Cardiac fibroblast (primary cell): ENCODE measurements around the gene RPS23.

Source experiments
- DNase-seq, 2 donors: peaks; one replicate each; pipeline versions ENCODE4 v3.0.0 to v3.0.0-alpha.2; 2010; ENCODE audit warnings: low read depth in 2 of 2
- H3K4me3 ChIP-seq, 2 donors: replicated peaks in 1 of 2; 1 replicate in 1 of 2; 2 replicates in 1 of 2; pipeline ENCODE4 v1.5.1; 2011; ENCODE audit warnings: low read depth in 2 of 2, low read length in 2 of 2, mild to moderate bottlenecking in 2 of 2, moderate library complexity in 1 of 2
- TF ChIP-seq, protein P1 (sequence below): IDR thresholded peaks from one replicate; pipeline ENCODE4 v1.5.1; 2011; ENCODE audit warnings: low read depth, mild to moderate bottlenecking, low read length, inconsistent platforms

Gene RPS23

DNA sequence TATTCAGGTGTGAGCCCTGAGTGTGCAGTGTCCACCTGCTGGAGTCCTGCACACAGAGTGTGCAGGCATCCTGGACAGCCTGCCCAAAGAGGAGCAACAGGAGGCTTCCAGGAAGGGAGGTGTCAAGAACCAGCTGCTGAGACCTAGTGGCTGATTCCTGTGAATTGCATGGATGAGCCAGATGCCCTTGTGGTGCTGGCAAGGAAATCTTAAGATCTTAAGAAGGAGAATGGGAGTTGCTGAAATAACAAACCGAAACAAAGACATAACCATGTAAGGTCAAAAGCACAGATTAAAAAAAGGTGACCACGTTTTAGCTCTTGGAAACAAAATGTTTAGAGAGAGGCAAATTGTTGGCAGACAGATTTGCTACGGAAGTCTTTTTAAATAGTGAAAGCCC is 29.3 kb upstream of the RPS23 start:
- TF ChIP-seq, protein P1, sequence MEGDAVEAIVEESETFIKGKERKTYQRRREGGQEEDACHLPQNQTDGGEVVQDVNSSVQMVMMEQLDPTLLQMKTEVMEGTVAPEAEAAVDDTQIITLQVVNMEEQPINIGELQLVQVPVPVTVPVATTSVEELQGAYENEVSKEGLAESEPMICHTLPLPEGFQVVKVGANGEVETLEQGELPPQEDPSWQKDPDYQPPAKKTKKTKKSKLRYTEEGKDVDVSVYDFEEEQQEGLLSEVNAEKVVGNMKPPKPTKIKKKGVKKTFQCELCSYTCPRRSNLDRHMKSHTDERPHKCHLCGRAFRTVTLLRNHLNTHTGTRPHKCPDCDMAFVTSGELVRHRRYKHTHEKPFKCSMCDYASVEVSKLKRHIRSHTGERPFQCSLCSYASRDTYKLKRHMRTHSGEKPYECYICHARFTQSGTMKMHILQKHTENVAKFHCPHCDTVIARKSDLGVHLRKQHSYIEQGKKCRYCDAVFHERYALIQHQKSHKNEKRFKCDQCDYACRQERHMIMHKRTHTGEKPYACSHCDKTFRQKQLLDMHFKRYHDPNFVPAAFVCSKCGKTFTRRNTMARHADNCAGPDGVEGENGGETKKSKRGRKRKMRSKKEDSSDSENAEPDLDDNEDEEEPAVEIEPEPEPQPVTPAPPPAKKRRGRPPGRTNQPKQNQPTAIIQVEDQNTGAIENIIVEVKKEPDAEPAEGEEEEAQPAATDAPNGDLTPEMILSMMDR = no peak
- H3K4me3 ChIP-seq = no peak overlapping the region
- peak in 1 of 2 donors; percentile 27 for DNase-seq

DNA sequence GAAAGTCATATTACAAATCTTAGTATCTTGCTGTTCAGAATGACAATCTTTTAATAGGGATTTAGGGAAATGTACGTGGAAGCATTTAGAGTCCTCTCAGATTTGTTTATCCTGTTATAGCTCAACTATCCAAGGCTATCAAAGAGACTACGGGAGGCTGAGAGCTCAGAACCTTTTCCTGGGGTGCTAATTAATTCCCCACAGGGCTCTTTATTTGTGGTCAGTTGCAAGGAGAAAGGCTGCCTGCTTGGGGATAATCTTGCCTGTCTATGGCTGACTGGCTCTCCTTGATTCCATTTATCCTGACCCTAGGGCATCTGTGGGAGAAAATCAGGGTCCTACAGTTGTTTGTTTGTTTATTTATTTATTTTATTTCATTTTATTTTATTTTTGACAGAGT is 28.0 kb upstream of the RPS23 start:
- TF ChIP-seq, protein P1 = no peak
- DNase-seq = no peak
- no peak overlapping the region for H3K4me3 ChIP-seq

DNA sequence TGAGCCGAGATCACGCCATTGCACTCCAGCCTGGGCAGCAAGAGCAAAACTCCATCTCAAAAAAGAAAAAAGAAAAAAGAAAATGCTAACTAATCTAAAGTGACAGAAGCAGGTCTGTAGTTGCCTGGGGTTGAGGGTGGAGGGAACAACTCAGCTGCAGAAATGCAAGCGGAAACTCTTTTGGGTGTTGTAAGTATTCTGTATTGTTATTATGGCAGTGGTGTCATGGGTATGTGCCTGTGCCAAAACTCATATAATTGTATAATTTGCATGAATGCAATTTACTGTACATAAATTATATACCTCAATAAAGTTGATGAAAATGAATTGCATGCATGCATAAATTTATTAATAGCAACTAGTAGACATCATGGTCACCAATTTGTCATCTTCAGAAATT is 23.0 kb upstream of the RPS23 start:
- no peak overlapping the region for H3K4me3 ChIP-seq
- TF ChIP-seq, protein P1 = no peak
- DNase-seq = no peak

DNA sequence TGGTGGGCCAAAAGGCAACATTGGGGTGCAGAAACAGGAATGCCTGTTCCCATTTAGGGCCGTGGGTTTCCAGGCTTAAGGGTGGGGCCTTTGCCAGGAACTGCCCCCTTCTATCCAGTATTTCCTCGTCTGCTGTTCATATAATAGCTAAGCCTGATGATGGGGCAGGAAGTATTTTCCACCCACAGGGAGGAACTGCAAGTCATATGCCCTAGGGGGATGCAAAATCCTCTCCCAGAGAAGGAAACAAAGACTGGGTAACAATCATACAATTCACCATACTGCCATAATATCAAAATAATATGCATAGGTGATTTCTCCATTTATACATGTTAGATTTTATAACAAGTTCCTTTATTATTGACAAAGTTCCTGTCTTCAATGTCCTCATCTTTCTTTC is 20.5 kb upstream of the RPS23 start:
- no peak for DNase-seq
- no peak overlapping the region for H3K4me3 ChIP-seq
- TF ChIP-seq, protein P1 = no peak

DNA sequence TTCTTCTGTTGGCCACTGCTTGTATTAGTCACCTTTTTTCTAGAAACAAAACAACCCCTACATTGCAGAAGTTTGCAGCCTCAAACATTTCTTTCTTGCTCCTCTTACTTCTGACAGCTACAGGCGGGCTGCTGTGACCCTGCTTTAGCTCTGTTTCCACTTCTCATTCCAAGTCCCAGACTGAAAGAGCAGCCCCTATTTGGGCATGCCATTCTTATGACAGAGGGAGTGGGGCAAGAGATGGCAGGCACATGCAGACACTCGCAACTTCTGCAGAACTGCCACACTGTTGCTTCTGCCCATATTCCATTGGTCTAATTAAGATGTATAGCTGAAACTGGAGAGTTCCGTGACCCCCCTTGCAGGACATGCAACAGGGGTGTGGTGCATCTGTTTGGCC is 19.6 kb upstream of the RPS23 start:
- no peak overlapping the region for H3K4me3 ChIP-seq
- DNase-seq = no peak
- TF ChIP-seq, protein P1 = no peak

- TF ChIP-seq, protein P1 = no peak
- no peak overlapping the region for H3K4me3 ChIP-seq
- DNase-seq = no peak
These were observed 18.8 kb upstream of the RPS23 start for GRCh38 chr5:82296929-82297328.

DNA sequence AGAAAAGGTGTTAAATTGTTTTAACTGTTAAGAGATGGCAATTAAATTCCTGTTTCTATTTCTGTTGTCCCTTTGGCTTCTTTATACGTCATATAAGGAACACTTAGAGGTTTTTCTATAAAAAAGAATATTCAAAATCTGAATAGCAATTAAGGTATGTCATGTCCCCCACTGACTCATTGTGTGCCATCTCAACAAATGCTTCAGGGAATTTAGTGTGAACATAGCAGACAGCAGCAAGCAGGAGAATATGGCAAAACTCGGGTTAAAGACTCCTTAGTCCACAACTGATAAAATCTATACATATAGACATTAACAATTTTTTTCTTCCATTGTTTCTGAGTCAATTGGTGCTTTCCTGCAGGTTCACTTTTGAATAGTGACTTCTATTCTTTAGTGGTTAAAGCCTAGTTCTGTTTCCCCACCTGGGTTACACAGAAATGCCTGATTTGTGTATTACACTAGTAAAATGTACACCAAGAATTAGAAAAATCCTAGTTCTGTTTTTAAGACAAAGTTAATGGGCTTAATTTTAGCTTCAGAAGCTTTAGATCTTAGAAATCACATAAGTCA is 17.9 kb upstream of the RPS23 start:
- DNase-seq = no peak
- H3K4me3 ChIP-seq = no peak overlapping the region
- TF ChIP-seq, protein P1 = no peak
